ENCODE data around the gene EIF5AL1. TPM values are rescaled to one million over a fixed set of nuclear protein-coding genes. Genes with fewer than 3 reads are reported as not detected.

EIF5AL1 gene
- total and polyA plus RNA-seq, 10 of the 15 experiments (the other 5 are each of a cell fraction or from before 2014, with no cell fraction given): 0.02 to 8.3 (median 0.45) TPM; not detected in 1

DNA sequence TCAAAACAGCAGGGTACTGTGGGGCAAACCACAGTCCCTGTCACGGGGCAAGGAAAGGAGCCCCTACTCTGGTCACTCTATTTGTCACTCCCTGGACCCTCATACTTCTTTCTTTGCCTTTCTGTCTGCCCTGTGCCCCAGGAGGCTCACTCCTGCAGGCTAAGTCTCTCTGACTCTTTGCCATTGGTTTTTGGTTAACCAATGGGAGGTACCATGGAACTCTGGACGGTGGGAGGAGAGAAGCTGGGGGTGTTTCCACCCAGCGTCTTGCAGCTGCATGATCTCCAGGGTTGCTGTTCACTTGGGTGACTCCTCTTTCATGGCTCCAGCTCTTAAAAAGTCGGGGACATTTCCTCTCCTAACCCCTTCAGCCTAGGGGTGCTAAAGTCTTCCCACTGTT is 15.4 kb upstream of the EIF5AL1 start (continued):
- TF ChIP-seq SPI1 (IDR thresholded peaks at IDR 0.05; ENCODE audit: borderline replicate concordance, insufficient read depth, low read depth, low read length): no peak
- no peak for TF ChIP-seq STAT3 (IDR thresholded peaks at IDR 0.05; ENCODE audit: low read depth, low read length)
- TF ChIP-seq POLR2AphosphoS2 (IDR thresholded peaks at IDR 0.05; ENCODE audit: low read depth, low read length): no peak
- TF ChIP-seq NRF1 (conservative IDR thresholded peaks at IDR 0.05; ENCODE audit: low read depth, low read length): no peak

DNA sequence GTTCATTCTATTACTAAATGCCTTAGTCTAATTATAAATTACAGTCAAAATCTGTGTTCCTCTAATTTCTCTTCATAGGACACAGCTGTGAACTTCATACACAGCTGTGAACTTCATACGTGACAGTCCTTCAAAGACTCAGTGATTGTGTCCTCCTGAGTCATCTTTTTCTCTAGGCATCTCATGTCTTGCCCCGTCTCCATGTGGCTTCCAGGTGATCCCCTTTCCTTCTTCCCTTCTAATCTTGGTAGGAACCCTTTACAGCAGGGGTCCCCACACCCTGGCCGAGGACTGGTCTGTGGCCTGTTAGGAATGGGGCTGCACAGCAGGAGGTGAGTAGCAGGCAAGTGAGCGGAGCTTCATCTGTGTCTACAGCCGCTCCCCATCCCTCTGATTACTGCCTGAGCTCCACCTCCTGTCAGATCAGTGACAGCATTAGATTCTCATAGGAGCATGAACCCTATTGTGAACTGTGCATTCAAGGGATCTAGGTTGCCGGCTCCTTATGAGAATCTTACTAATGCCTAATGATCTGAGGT is 14.0 kb upstream of the EIF5AL1 start:
- SMC1A ChIA-PET (ENCODE audit: uncharacterized antibody, unreplicated experiment): no interaction called here
- H3K36me3 ChIP-seq (ENCODE audit: control insufficient read depth in 2 of 2, insufficient read depth in 2 of 2, low read length in 1 of 2): no peaks in the 10 kb centered on the region
- H3K79me2 ChIP-seq (ENCODE audit: control insufficient read depth, insufficient read depth, low read length): no peaks in the 10 kb centered on the region
- DNase-seq (ENCODE audit: low read depth, low spot score) (no peak), FAIRE-seq (no peak), ATAC-seq (no peak)
- H3K4me3 ChIP-seq: no peak overlapping the region
- H3K27ac ChIP-seq (ENCODE audit: control insufficient read depth, insufficient read depth): no peak overlapping the region
- RAD21 ChIA-PET (ENCODE audit: unreplicated experiment): no interaction called here
- H2AFZ ChIP-seq (ENCODE audit: control insufficient read depth, low read depth, low read length): no peak overlapping the region
- BruUV-seq (replicated peaks): no TSS peak
- H3K4me1 ChIP-seq (ENCODE audit: control insufficient read depth, insufficient read depth, low read length): no peaks in the 10 kb centered on the region
- peaks cover 3 to 9% of the 10 kb centered on the region in 2 experiments; a peak in 3 of 4 replicates for H3K27me3 ChIP-seq (replicated peaks in 1 of 2; ENCODE audit: control insufficient read depth in 2 of 2, insufficient read depth in 2 of 2, low read length in 1 of 2)
- H3K9ac ChIP-seq (ENCODE audit: control insufficient read depth, insufficient read depth, low read length): no peak overlapping the region
- CTCF ChIA-PET: no interaction called here
- intact Hi-C loops (cut with micrococcal nuclease; ENCODE audit: unreplicated experiment) (no loop called here), in situ Hi-C loops (cut with MboI) (no loop called here)
- POLR2A ChIA-PET: no interaction called here
- H4K20me1 ChIP-seq (ENCODE audit: control insufficient read depth, insufficient read depth): no peaks in the 10 kb centered on the region
- TF ChIP-seq BACH1 (IDR thresholded peaks at IDR 0.05; ENCODE audit: borderline replicate concordance) (no peak), MTA3 (IDR thresholded peaks at IDR 0.05; ENCODE audit: borderline replicate concordance, low read length) (no peak), HDAC6 (IDR thresholded peaks at IDR 0.05; ENCODE audit: unreplicated experiment) (no peak)
- TF ChIP-seq, protein P1, sequence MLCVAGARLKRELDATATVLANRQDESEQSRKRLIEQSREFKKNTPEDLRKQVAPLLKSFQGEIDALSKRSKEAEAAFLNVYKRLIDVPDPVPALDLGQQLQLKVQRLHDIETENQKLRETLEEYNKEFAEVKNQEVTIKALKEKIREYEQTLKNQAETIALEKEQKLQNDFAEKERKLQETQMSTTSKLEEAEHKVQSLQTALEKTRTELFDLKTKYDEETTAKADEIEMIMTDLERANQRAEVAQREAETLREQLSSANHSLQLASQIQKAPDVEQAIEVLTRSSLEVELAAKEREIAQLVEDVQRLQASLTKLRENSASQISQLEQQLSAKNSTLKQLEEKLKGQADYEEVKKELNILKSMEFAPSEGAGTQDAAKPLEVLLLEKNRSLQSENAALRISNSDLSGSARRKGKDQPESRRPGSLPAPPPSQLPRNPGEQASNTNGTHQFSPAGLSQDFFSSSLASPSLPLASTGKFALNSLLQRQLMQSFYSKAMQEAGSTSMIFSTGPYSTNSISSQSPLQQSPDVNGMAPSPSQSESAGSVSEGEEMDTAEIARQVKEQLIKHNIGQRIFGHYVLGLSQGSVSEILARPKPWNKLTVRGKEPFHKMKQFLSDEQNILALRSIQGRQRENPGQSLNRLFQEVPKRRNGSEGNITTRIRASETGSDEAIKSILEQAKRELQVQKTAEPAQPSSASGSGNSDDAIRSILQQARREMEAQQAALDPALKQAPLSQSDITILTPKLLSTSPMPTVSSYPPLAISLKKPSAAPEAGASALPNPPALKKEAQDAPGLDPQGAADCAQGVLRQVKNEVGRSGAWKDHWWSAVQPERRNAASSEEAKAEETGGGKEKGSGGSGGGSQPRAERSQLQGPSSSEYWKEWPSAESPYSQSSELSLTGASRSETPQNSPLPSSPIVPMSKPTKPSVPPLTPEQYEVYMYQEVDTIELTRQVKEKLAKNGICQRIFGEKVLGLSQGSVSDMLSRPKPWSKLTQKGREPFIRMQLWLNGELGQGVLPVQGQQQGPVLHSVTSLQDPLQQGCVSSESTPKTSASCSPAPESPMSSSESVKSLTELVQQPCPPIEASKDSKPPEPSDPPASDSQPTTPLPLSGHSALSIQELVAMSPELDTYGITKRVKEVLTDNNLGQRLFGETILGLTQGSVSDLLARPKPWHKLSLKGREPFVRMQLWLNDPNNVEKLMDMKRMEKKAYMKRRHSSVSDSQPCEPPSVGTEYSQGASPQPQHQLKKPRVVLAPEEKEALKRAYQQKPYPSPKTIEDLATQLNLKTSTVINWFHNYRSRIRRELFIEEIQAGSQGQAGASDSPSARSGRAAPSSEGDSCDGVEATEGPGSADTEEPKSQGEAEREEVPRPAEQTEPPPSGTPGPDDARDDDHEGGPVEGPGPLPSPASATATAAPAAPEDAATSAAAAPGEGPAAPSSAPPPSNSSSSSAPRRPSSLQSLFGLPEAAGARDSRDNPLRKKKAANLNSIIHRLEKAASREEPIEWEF (IDR thresholded peaks at IDR 0.05; ENCODE audit: insufficient replicate concordance, low read depth, low read length): no peak
- TF ChIP-seq, protein P2, sequence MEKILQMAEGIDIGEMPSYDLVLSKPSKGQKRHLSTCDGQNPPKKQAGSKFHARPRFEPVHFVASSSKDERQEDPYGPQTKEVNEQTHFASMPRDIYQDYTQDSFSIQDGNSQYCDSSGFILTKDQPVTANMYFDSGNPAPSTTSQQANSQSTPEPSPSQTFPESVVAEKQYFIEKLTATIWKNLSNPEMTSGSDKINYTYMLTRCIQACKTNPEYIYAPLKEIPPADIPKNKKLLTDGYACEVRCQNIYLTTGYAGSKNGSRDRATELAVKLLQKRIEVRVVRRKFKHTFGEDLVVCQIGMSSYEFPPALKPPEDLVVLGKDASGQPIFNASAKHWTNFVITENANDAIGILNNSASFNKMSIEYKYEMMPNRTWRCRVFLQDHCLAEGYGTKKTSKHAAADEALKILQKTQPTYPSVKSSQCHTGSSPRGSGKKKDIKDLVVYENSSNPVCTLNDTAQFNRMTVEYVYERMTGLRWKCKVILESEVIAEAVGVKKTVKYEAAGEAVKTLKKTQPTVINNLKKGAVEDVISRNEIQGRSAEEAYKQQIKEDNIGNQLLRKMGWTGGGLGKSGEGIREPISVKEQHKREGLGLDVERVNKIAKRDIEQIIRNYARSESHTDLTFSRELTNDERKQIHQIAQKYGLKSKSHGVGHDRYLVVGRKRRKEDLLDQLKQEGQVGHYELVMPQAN (conservative IDR thresholded peaks at IDR 0.05): no peak
- no peaks in the 10 kb centered on the region for H3K9me3 ChIP-seq (replicated peaks; ENCODE audit: control insufficient read depth, insufficient read depth, low read length)
- H3K4me2 ChIP-seq (ENCODE audit: control insufficient read depth, insufficient read depth): no peak overlapping the region
- 13% methylated on average over 6 of the region's 6 CpGs for WGBS (ENCODE audit: insufficient coverage, insufficient replicate concordance, low lambda C conversion rate, missing lambda C conversion rate)
